GM23338 (cell line): Measurements from ENCODE around the gene LCOR. TPM values are rescaled to one million over a fixed set of nuclear protein-coding genes. Genes with fewer than 3 reads are reported as not detected.
A peak's percentile ranks its signal among the peaks of the same experiment; 100 is the strongest.

Experiments used
- ATAC-seq: fragments of 200-7000 bp; cut with Tn5 transposase; 3 replicates; pipeline ENCODE4 v1.9.1; 2020
- DNase-seq: peaks from one replicate; pipeline ENCODE4 v3.0.0-alpha.2; 2015; ENCODE audit warnings: low spot score
- H2AFZ ChIP-seq: fragments of 200-600 bp; sonication (generic); 2 replicates; pipeline ENCODE4 v1.8.0; 2016; ENCODE audit warnings: antibody characterized with exemption, mild to moderate bottlenecking, moderate library complexity
- H3F3A ChIP-seq: fragments of 200-600 bp; sonication (generic); replicated peaks from 2 replicates; pipeline ENCODE4 v1.8.0; 2017; ENCODE audit warnings: antibody characterized with exemption, mixed run types, low read depth
- H3K27ac ChIP-seq: fragments of 200-600 bp; sonication (generic); 2 replicates; pipeline ENCODE4 v1.6.1; 2016; ENCODE audit warnings: low read depth
- H3K27me3 ChIP-seq: fragments of 200-600 bp; sonication (generic); 2 replicates; pipeline ENCODE4 v1.8.0; 2016; ENCODE audit warnings: mild to moderate bottlenecking, mixed run types, moderate library complexity; ENCODE audit not compliant: insufficient read depth
- H3K36me3 ChIP-seq: fragments of 200-600 bp; sonication (generic); 2 replicates; pipeline ENCODE4 v1.8.0; 2016; ENCODE audit warnings: mild to moderate bottlenecking; ENCODE audit not compliant: insufficient read depth
- H3K4me1 ChIP-seq: fragments of 200-600 bp; sonication (generic); 2 replicates; pipeline ENCODE4 v1.8.0; 2016; ENCODE audit warnings: mild to moderate bottlenecking, moderate library complexity; ENCODE audit not compliant: insufficient read depth
- H3K4me2 ChIP-seq: fragments of 200-600 bp; sonication (generic); 2 replicates; pipeline ENCODE4 v1.7.1; 2017; ENCODE audit warnings: mixed run types
- H3K4me3 ChIP-seq: fragments of 200-600 bp; sonication (generic); 2 replicates; pipeline ENCODE4 v1.6.1; 2016; ENCODE audit warnings: mixed run types
- H3K79me2 ChIP-seq: fragments of 200-600 bp; sonication (generic); replicated peaks from 2 replicates; pipeline ENCODE4 v1.8.0; 2017; ENCODE audit warnings: mild to moderate bottlenecking; ENCODE audit not compliant: insufficient read depth
- H3K9me2 ChIP-seq: fragments of 200-600 bp; sonication (generic); 2 replicates; pipeline ENCODE4 v1.8.0; 2017; ENCODE audit not compliant: insufficient read depth
- H4K20me1 ChIP-seq: fragments of 200-600 bp; sonication (generic); replicated peaks from 2 replicates; pipeline ENCODE4 v1.8.0; 2017; ENCODE audit warnings: mild to moderate bottlenecking; ENCODE audit not compliant: insufficient read depth
- H3K27ac Mint-ChIP-seq: 2 replicates; pipeline ENCODE4 v1.8.0; 2020; ENCODE audit warnings: inconsistent platforms, mild to moderate bottlenecking, moderate library complexity, mixed read lengths
- H3K27me3 Mint-ChIP-seq: 3 replicates; pipeline ENCODE4 v1.8.0; 2022; ENCODE audit warnings: low read depth, mild to moderate bottlenecking, moderate library complexity, mixed read lengths, inconsistent platforms; ENCODE audit not compliant: insufficient read depth, poor library complexity
- H3K36me3 Mint-ChIP-seq: 3 replicates; pipeline ENCODE4 v1.8.0; 2021; ENCODE audit warnings: low read depth, mild to moderate bottlenecking, inconsistent platforms, moderate library complexity, mixed read lengths
- H3K4me1 Mint-ChIP-seq: 3 replicates; pipeline ENCODE4 v1.8.0; 2020; ENCODE audit warnings: mild to moderate bottlenecking, inconsistent platforms, mixed read lengths
- H3K4me3 Mint-ChIP-seq: 3 replicates; pipeline ENCODE4 v1.8.0; 2021; ENCODE audit warnings: moderate library complexity, mild to moderate bottlenecking, inconsistent platforms, mixed read lengths
- H3K9me3 Mint-ChIP-seq: 3 replicates; pipeline ENCODE4 v1.8.0; 2020; ENCODE audit warnings: moderate library complexity, mild to moderate bottlenecking, inconsistent platforms, mixed read lengths
- CREB1 ChIP-seq: fragments of 250-450 bp; sonication (Bioruptor Pico); IDR thresholded peaks from 2 replicates; pipeline ENCODE4 v1.5.0; 2020; ENCODE audit warnings: low read depth, mild to moderate bottlenecking, moderate library complexity
- ETS1 ChIP-seq: IDR thresholded peaks from 2 replicates; pipeline ENCODE4 v1.6.1; 2016; ENCODE audit warnings: antibody characterized with exemption
- EZH2 ChIP-seq: fragments of 200-600 bp; sonication (generic); IDR thresholded peaks from one replicate; pipeline ENCODE4 v1.8.0; 2017; ENCODE audit warnings: antibody characterized with exemption, mild to moderate bottlenecking, low read depth; ENCODE audit not compliant: unreplicated experiment
- EZH2phosphoT487 ChIP-seq: fragments of 200-600 bp; sonication (generic); IDR thresholded peaks from one replicate; pipeline ENCODE4 v1.8.1; 2018; ENCODE audit warnings: antibody characterized with exemption; ENCODE audit not compliant: unreplicated experiment
- ZNF331 ChIP-seq: fragments of 250-450 bp; sonication (Bioruptor Pico); IDR thresholded peaks from 2 replicates; pipeline ENCODE4 v1.5.0; 2020; ENCODE audit warnings: low read depth, mild to moderate bottlenecking, moderate library complexity
- ZNF462 ChIP-seq: fragments of 250-450 bp; sonication (Bioruptor Pico); IDR thresholded peaks from 2 replicates; pipeline ENCODE4 v1.5.0; 2020; ENCODE audit warnings: mild to moderate bottlenecking, moderate library complexity
- polyA plus RNA-seq: library from polyadenylated mRNA; unstranded; fragments of >200 nt; fragmentation: Nextera tagmentation; extraction: Ambion mirVana; gene quantifications from 2 replicates; pipeline ENCODE4 v1.2.1, GENCODE V29; 2016
- total RNA-seq: library from RNA; depleted of rRNA; stranded (reverse); fragments of >200 nt; shearing (Covaris generic); gene quantifications from 2 replicates; pipeline ENCODE4 v1.2.3, GENCODE V29; 2014

Gene LCOR
- total and polyA plus RNA-seq, 2 experiments from 2014 or later, result 6.9 to 14.9 TPM

GRCh38 chr10:96896884-96897589 lies 64.9 kb downstream of the LCOR start:
- H3K36me3 Mint-ChIP-seq, result peaks cover 8% of the 10 kb centered on the region
- H3K27ac Mint-ChIP-seq, result peak overlapping the region; percentile 69
- Histone ChIP-seq H3K4me3 (no peak overlapping the region), H3K27me3 (no peaks in the 10 kb centered on the region), H3K9me2 (no peaks in the 10 kb centered on the region), H3K36me3 (no peaks in the 10 kb centered on the region), H3K79me2 (peaks cover 73% of the 10 kb centered on the region), H3K4me1 (peaks cover 5% of the 10 kb centered on the region; the same call in 1 of the 2 replicates), H3K4me2 (no peak overlapping the region), H4K20me1 (peaks cover 4% of the 10 kb centered on the region; the same call in 1 of the 2 replicates), H3F3A (no peaks in the 10 kb centered on the region), H3K27ac (no peak overlapping the region), H2AFZ (no peak overlapping the region)
- TF ChIP-seq CREB1 (no peak), ETS1 (no peak), ZNF331 (CRISPR knock-in tag) (no peak), EZH2phosphoT487 (no peak), EZH2 (no peak), ZNF462 (no peak)
- H3K9me3 Mint-ChIP-seq, result peaks cover under 1% of the 10 kb centered on the region
- DNase-seq (no peak), ATAC-seq (no peak)
- peaks cover under 1% of the 10 kb centered on the region for H3K27me3 Mint-ChIP-seq
- no peak overlapping the region for H3K4me3 Mint-ChIP-seq
- peaks cover 18% of the 10 kb centered on the region for H3K4me1 Mint-ChIP-seq
